Stimulated activated CD8-positive, alpha-beta memory T cell treated with anti-CD3 and anti-CD28 coated beads, Interleukin-7, amount 100 ng/mL, for 4 hours (primary cell): ENCODE results near the gene GNAS-AS1.

ENCODE experiments used
- DNase-seq, 2 donors: peaks; one replicate each; pipeline ENCODE4 v3.0.0-alpha.2; 2020; ENCODE audit warnings: low read depth in 2 of 2

Gene GNAS-AS1

DNA sequence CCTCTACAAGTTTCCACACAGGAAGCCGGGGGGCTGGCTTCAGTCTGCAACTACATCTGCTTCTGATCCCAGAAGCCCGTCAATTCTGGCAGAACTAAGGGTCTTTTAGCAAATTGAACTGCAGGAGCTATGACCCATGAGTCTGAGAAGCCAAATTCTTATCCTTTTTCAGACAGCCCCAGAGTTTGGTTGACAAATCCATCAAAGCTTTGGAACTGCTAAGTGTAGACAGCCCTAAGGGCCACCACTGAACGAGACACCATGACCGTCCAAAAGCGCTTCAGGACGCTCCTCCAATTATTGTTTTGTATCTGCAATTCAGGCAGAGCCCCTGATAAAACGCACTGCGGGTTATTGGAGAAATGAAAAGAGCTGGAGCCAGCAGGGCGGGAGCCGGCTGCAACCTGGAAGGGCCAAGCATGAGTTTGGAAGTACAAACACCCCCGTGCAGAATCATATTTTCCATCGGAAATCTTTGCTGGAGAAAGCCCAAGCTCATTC, 67.1 kb downstream of the GNAS-AS1 start:
- no peak for DNase-seq

DNA sequence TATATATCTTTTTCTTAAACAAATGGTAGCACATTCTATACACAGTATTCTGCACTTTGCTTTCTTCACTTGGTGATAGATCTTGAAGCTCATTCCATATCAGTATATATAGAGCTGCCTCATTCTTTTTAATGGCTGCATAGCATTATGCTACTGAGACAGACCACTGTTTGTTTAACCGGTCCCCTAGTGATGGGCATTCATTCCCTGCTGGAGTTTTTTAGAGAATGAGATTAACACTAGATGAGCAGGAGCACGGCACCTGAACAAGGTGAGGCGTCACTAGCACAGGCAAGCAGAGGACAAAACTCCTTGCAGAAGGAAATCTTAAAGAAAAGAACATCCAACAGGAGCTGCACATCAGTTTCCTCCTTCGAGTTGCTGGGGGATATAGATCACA, 69.6 kb downstream of the GNAS-AS1 start:
- DNase-seq: no peak

DNA sequence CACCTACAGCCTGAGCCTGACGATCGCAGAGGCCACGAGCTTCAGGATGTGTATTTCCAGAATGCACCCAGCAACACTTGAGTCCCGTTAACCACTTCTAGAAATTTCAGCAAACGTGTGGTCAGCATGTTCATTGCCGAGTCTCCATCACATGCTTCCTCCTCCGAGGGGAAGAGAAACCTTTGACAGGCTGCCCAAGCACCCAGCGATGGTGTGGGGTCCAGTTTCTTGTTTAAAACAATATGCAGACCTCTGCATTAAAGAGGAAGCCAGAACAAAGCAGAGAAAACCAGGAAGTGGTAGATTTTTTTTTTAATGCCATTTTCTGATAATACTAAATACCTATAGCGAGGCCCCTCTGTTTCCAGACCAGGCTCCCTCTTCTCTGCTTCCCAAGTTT, 71.9 kb downstream of the GNAS-AS1 start:
- DNase-seq: no peak

DNA sequence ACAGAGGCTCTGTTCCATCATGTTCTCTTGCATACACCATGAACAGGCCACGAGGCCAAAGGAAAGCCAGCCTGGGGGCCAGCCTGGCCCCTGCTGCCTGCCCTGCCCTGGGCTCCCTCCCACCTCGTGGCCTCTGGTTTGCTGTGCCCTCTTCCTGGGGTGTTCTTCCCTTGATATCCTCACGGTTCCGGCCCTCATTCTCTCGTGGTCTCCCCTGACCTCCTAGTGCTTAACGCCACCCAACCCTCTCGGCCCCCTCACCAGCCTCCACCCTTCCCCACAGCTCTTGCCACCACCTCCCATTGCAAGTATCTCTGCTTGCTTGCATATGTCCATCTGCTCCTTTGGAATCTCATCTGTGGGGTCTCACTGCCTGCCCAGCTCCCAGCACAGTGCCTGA, 73.0 kb downstream of the GNAS-AS1 start:
- no peak for DNase-seq

- DNase-seq: no peak
Observed at GRCh38 chr20:58776109-58776508, 74.6 kb downstream of the GNAS-AS1 start.

- DNase-seq: no peak
Observed at GRCh38 chr20:58775371-58775770, 75.3 kb downstream of the GNAS-AS1 start.

DNA sequence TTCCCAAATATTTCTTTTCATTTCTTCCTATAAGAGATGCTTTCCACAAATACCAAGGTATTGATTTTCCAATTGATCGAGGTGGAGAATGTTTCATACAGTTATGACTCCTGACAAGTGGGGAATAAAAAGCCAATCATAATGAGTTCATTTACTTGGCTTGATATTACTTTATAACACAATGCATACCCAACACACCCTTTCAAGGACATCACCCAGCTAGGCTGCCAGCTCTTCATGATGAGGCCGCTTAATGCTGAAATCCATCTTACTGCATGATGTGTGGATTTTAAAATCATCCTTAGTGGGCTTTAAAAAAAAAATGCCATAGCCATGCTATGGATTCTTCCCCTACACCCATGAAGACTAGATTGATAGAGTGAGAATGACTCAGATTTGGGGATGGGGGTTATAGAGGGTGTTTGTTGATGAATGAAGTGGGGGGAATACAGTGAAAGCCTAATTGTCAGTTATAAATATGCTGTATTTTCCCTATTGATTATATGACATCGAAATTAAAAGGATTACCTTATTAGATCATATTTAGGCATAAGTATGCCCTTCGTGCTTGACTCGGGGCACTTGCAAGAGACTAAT, 75.9 kb downstream of the GNAS-AS1 start:
- no peak for DNase-seq

GRCh38 chr20:58774214-58774613, 76.5 kb downstream of the GNAS-AS1 start:
- DNase-seq: no peak

GRCh38 chr20:58772786-58773185, 77.9 kb downstream of the GNAS-AS1 start:
- DNase-seq: no peak
